ENCODE results near the gene IL2RA. TPM values are rescaled to one million over a fixed set of nuclear protein-coding genes. Genes with fewer than 3 reads are reported as not detected.
A peak's percentile ranks its signal among the peaks of the same experiment; 100 is the strongest.

The IL2RA gene
- total RNA-seq (2014; rRNA removed) (not detected in 2 replicates), Bru-seq, nascent RNA (percentile 2 among the genes with signal in this experiment), BruChase-seq, experiment 1, labeled RNA remaining after a 6-hour chase (not detected), BruChase-seq, experiment 2, labeled RNA remaining after a 2-hour chase (not detected)
- long read RNA-seq = 0 reads

DNA sequence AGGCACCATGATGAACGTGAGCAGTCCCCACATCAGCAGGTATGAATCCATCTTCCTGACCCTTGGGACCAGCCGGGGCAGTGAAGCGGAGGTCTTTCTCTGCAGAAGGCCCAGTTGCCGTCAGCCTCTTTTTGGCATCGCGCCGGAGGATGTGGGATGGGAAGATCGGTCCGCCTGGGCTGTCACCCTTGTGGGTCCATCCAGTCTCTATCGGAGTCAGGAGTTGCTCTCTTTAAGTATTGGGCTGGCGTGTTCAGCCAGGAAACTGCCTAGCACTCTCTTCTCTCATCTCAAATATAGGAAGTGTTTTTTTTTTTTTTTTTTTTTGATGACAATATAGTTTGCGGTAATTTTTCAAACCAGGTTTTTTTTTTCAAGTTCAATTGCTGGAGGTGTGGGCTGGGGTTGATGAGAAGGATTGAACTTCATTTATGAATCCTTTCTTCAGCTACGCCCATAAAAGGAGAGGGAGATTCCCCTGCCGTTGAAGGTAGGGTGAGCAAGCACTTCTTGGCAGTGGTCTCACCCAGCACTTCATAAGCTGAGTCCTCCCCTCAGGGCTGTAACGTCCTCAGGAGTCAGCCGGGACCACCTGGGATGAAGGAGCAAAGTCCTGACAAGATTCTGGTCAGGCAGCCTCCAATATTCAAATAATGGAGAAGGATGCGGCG is at the start of gene IL2RA:
IL2RA (minus strand) TSS at position 267 of the 671 bp plus-strand sequence; CDS start at position 51, 216 bp downstream.
- ATAC-seq (no peak), DNase-seq (no peak)
- intact Hi-C loops (cut with micrococcal nuclease) = no loop called here
- Histone ChIP-seq H3F3A (ENCODE audit: low read length, unreplicated experiment) (no peaks in the 10 kb centered on the region), H3K4me2 (ENCODE audit: low read length) (no peak within 1 kb of the TSS), H3K9me3 (ENCODE audit: low read length) (no peaks in the 10 kb centered on the region), H2AFZ (ENCODE audit: low read length) (no peak within 1 kb of the TSS), H3K9me2 (replicated peaks; ENCODE audit: low read length) (no peaks in the 10 kb centered on the region), H3K9ac (ENCODE audit: low read length) (no peak within 1 kb of the TSS), H3K27me3 (ENCODE audit: low read length) (peaks cover 4% of the 10 kb centered on the region; the same call in 1 of the 2 replicates), H3K4me1 (ENCODE audit: insufficient read depth, low read length) (no peaks in the 10 kb centered on the region), H3K27ac (ENCODE audit: low read length) (no peak within 1 kb of the TSS), H4K20me1 (ENCODE audit: low read length) (no peaks in the 10 kb centered on the region), H3K79me2 (ENCODE audit: low read length) (no peaks in the 10 kb centered on the region), H3K36me3 (ENCODE audit: low read depth, low read length) (no peaks in the 10 kb centered on the region), H3K4me3 (ENCODE audit: low read length) (no peak within 1 kb of the TSS)
- no TSS peak for BruUV-seq (replicated peaks)
- POLR2A ChIA-PET (ENCODE audit: unreplicated experiment) = no interaction called here
- TF ChIP-seq CTCF (conservative IDR thresholded peaks at IDR 0.05; ENCODE audit: low read depth, low read length) (no peak), EZH2 (IDR thresholded peaks at IDR 0.05; ENCODE audit: low read length, unreplicated experiment) (no peak), EZH2phosphoT487 (IDR thresholded peaks at IDR 0.05; ENCODE audit: borderline replicate concordance, low read length) (no peak)
- CTCF ChIA-PET = no interaction called here

DNA sequence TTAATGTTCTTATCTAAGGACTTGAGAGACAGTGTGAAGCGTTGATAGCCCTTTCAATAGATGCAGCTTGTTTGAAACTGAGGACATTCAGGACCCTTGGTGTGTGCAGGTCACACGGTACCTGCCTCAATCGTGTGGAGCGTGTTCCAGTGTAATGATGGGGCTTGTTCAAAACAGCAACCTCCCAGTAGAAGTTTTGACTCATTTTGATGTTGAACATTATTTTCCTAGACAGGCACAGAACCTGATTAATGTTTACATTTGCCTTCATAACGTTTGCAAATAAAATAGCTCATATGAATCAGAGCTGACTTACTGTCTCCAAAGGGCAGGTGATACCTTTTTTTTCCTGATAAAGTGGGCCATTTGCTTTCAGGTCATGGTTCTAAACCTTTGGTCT is 48.0 kb upstream of the IL2RA start:
- CTCF ChIA-PET = interaction anchor here (0.6 to 1.0 kb wide), 5 partner anchors 43 to 292 kb away, joined by 3 to 12 read pairs (median 4); no protein-coding TSS in a partner anchor
- BruUV-seq (replicated peaks) = no TSS peak
- Histone ChIP-seq H3K36me3 (ENCODE audit: low read depth, low read length) (peaks cover 39% of the 10 kb centered on the region), H3K27ac (ENCODE audit: low read length) (peak overlapping the region; percentile 70), H3K4me2 (ENCODE audit: low read length) (peak overlapping the region; percentile 39), H3K9me3 (ENCODE audit: low read length) (no peaks in the 10 kb centered on the region), H3K79me2 (ENCODE audit: low read length) (peaks cover 7% of the 10 kb centered on the region; the same call in 1 of the 2 replicates), H3F3A (ENCODE audit: low read length, unreplicated experiment) (no peaks in the 10 kb centered on the region), H3K9me2 (replicated peaks; ENCODE audit: low read length) (no peaks in the 10 kb centered on the region), H3K27me3 (ENCODE audit: low read length) (no peaks in the 10 kb centered on the region), H4K20me1 (ENCODE audit: low read length) (no peaks in the 10 kb centered on the region), H3K4me1 (ENCODE audit: insufficient read depth, low read length) (peaks cover 39% of the 10 kb centered on the region), H2AFZ (ENCODE audit: low read length) (no peak overlapping the region), H3K9ac (ENCODE audit: low read length) (no peak overlapping the region), H3K4me3 (ENCODE audit: low read length) (no peak overlapping the region)
- no peak for TF ChIP-seq CTCF (conservative IDR thresholded peaks at IDR 0.05; ENCODE audit: low read depth, low read length)
- no peak for TF ChIP-seq EZH2 (IDR thresholded peaks at IDR 0.05; ENCODE audit: low read length, unreplicated experiment)
- no peak for TF ChIP-seq EZH2phosphoT487 (IDR thresholded peaks at IDR 0.05; ENCODE audit: borderline replicate concordance, low read length)
- intact Hi-C loops (cut with micrococcal nuclease) = loop anchor here (1.0 kb wide), 1 partner anchor 91 kb away; no protein-coding TSS in a partner anchor
- DNase-seq (peak; percentile 55), ATAC-seq (peak; percentile 73)
- POLR2A ChIA-PET (ENCODE audit: unreplicated experiment) = interaction anchor here (0.7 kb wide), 1 partner anchor 93 kb away, joined by 3 read pairs; the partner anchor contains the start of gene PFKFB3

GRCh38 chr10:6109444-6109775 is 47.2 kb upstream of the IL2RA start:
- ATAC-seq = no peak
- CTCF ChIA-PET = no interaction called here
- no peak overlapping the region for H3K4me2 ChIP-seq (ENCODE audit: low read length)
- H3K36me3 ChIP-seq (ENCODE audit: low read depth, low read length) = peaks cover 37% of the 10 kb centered on the region
- BruUV-seq (replicated peaks) = no TSS peak
- H3K9me2 ChIP-seq (replicated peaks; ENCODE audit: low read length) = no peaks in the 10 kb centered on the region
- DNase-seq = no peak
- H3K27ac ChIP-seq (ENCODE audit: low read length) = no peak overlapping the region
- no peaks in the 10 kb centered on the region for H3K9me3 ChIP-seq (ENCODE audit: low read length)
- POLR2A ChIA-PET (ENCODE audit: unreplicated experiment) = no interaction called here
- no peaks in the 10 kb centered on the region for H4K20me1 ChIP-seq (ENCODE audit: low read length)
- H3K79me2 ChIP-seq (ENCODE audit: low read length) = peaks cover 7% of the 10 kb centered on the region; the same call in 1 of the 2 replicates
- no peaks in the 10 kb centered on the region for H3F3A ChIP-seq (ENCODE audit: low read length, unreplicated experiment)
- H3K9ac ChIP-seq (ENCODE audit: low read length) = no peak overlapping the region
- H2AFZ ChIP-seq (ENCODE audit: low read length) = no peak overlapping the region
- H3K27me3 ChIP-seq (ENCODE audit: low read length) = no peaks in the 10 kb centered on the region
- intact Hi-C loops (cut with micrococcal nuclease) = loop anchor here (1.0 kb wide), 1 partner anchor 292 kb away; no protein-coding TSS in a partner anchor
- H3K4me3 ChIP-seq (ENCODE audit: low read length) = no peak overlapping the region
- H3K4me1 ChIP-seq (ENCODE audit: insufficient read depth, low read length) = peaks cover 32% of the 10 kb centered on the region
- TF ChIP-seq CTCF (conservative IDR thresholded peaks at IDR 0.05; ENCODE audit: low read depth, low read length) (no peak), EZH2phosphoT487 (IDR thresholded peaks at IDR 0.05; ENCODE audit: borderline replicate concordance, low read length) (no peak), EZH2 (IDR thresholded peaks at IDR 0.05; ENCODE audit: low read length, unreplicated experiment) (no peak)

Data from PC-3 (cell line).